ENCODE results near the gene SNCB. TPM values are rescaled to one million over a fixed set of nuclear protein-coding genes. Genes with fewer than 3 reads are reported as not detected.

Gene SNCB
- total RNA-seq, 4 donors from 2014 or later: not detected

- Histone ChIP-seq H3K4me3 (no peak overlapping the region), H3K36me3 (peaks cover 0 to 4% (median 0%) of the 10 kb centered on the region in 3 donors), H3K27me3 (no peaks in the 10 kb centered on the region), H3K27ac (no peak overlapping the region), H3K4me1 (no peaks in the 10 kb centered on the region), H3K9me3 (peaks cover 0 to 32% (median 0%) of the 10 kb centered on the region in 4 donors)
- TF ChIP-seq CTCF (IDR thresholded peaks at IDR 0.05) (no peak), EP300 (IDR thresholded peaks at IDR 0.05) (no peak), POLR2A (IDR thresholded peaks at IDR 0.05) (no peak)
- DNase-seq (ENCODE audit: low spot score in 2 of 2): no peak
These were observed 42.0 kb downstream of the SNCB start for GRCh38 chr5:176588297-176588696.

- H3K4me1 ChIP-seq: no peaks in the 10 kb centered on the region
- WGBS, 2 donors: 75 to 85% methylated on average over 7 of the region's 7 CpGs
- TF ChIP-seq CTCF (IDR thresholded peaks at IDR 0.05) (no peak), EP300 (IDR thresholded peaks at IDR 0.05) (no peak), POLR2A (IDR thresholded peaks at IDR 0.05) (no peak)
These were observed 42.9 kb downstream of the SNCB start for GRCh38 chr5:176587398-176587797.

GRCh38 chr5:176583076-176583475 is 47.3 kb downstream of the SNCB start:
- H3K36me3 ChIP-seq: peaks cover 0 to 4% (median 0%) of the 10 kb centered on the region in 3 donors
- no peak overlapping the region for H3K4me3 ChIP-seq
- TF ChIP-seq EP300 (IDR thresholded peaks at IDR 0.05): no peak
- TF ChIP-seq CTCF (IDR thresholded peaks at IDR 0.05): no peak
- TF ChIP-seq POLR2A (IDR thresholded peaks at IDR 0.05): no peak
- WGBS, 2 donors: 77 to 83% methylated on average over 4 of the region's 4 CpGs
- H3K27ac ChIP-seq: no peak overlapping the region
- no peaks in the 10 kb centered on the region for H3K4me1 ChIP-seq
- no peak for DNase-seq (ENCODE audit: low spot score in 2 of 2)
- H3K27me3 ChIP-seq: no peaks in the 10 kb centered on the region
- H3K9me3 ChIP-seq: peaks cover 0 to 32% (median 0%) of the 10 kb centered on the region in 4 donors

More at GRCh38 chr5:176587398-176587797, 42.9 kb downstream of the SNCB start:
- H3K36me3 ChIP-seq: peaks cover 0 to 4% (median 0%) of the 10 kb centered on the region in 3 donors
- no peak overlapping the region for H3K4me3 ChIP-seq
- no peaks in the 10 kb centered on the region for H3K27me3 ChIP-seq
- H3K27ac ChIP-seq: no peak overlapping the region
- H3K9me3 ChIP-seq: peaks cover 0 to 32% (median 0%) of the 10 kb centered on the region in 4 donors
- DNase-seq (ENCODE audit: low spot score in 2 of 2): no peak

GRCh38 chr5:176581361-176581760 is 49.0 kb downstream of the SNCB start:
- no peak for DNase-seq (ENCODE audit: low spot score in 2 of 2)
- Histone ChIP-seq H3K9me3 (peaks cover 0 to 28% (median 0%) of the 10 kb centered on the region in 4 donors), H3K4me1 (no peaks in the 10 kb centered on the region), H3K27me3 (no peaks in the 10 kb centered on the region), H3K4me3 (no peak overlapping the region), H3K27ac (no peak overlapping the region), H3K36me3 (peaks cover 0 to 4% (median 0%) of the 10 kb centered on the region in 3 donors)
- TF ChIP-seq EP300 (IDR thresholded peaks at IDR 0.05) (no peak), POLR2A (IDR thresholded peaks at IDR 0.05) (no peak), CTCF (IDR thresholded peaks at IDR 0.05) (no peak)
- WGBS, 2 donors: 79 to 84% methylated on average over 10 to 11 of the region's 12 CpGs

- TF ChIP-seq POLR2A (IDR thresholded peaks at IDR 0.05) (no peak), CTCF (IDR thresholded peaks at IDR 0.05) (no peak), EP300 (IDR thresholded peaks at IDR 0.05) (no peak)
- no peaks in the 10 kb centered on the region for H3K4me1 ChIP-seq
- no peak for DNase-seq (ENCODE audit: low spot score in 2 of 2)
- peaks cover 0 to 8% (median 0%) of the 10 kb centered on the region in 4 donors for H3K9me3 ChIP-seq
- H3K27ac ChIP-seq: no peak overlapping the region
- WGBS, 2 donors: 50% methylated on average over 4 of the region's 4 CpGs
- H3K4me3 ChIP-seq: no peak overlapping the region
- no peaks in the 10 kb centered on the region for H3K27me3 ChIP-seq
- no peaks in the 10 kb centered on the region for H3K36me3 ChIP-seq
These were observed 51.0 kb downstream of the SNCB start for GRCh38 chr5:176579323-176579722.
